Fibroblast of skin of scalp (primary cell): ENCODE data around the gene RFC5.
"Not testable (repeated sequence)": the region's sequence is repeated elsewhere in the genome, so short reads cannot be mapped to it uniquely, and the experiment has no call there.

Experiments used
- DNase-seq: peaks from one replicate; pipeline ENCODE4 v3.0.0-alpha.2; 2013

Gene RFC5

GRCh38 chr12:118053071-118053985 is 36.8 kb downstream of the RFC5 start:
- no peak for DNase-seq

GRCh38 chr12:118055144-118055557 is 38.6 kb downstream of the RFC5 start:
- peak; percentile 46 for DNase-seq

GRCh38 chr12:118055865-118056773 is 39.6 kb downstream of the RFC5 start:
- no peak for DNase-seq

- no peak for DNase-seq
Observed at GRCh38 chr12:118058227-118058626, 41.7 kb downstream of the RFC5 start.

- DNase-seq = no peak
Observed at GRCh38 chr12:118058881-118059280, 42.4 kb downstream of the RFC5 start.

GRCh38 chr12:118059341-118060191 is 43.1 kb downstream of the RFC5 start:
- DNase-seq = peak; percentile 71

GRCh38 chr12:118060301-118061010 is 44.0 kb downstream of the RFC5 start:
- DNase-seq = peak; percentile 45

GRCh38 chr12:118061011-118061872 is 44.7 kb downstream of the RFC5 start, which contains the start of gene WSB2:
Gene WSB2 (minus strand): TSS chr12:118061179. CDS start chr12:118061048, 131 bp downstream.
- DNase-seq = peak; percentile 71

GRCh38 chr12:118061873-118062843 is 45.7 kb downstream of the RFC5 start:
- peak; percentile 67 for DNase-seq

GRCh38 chr12:118063576-118064391 is 47.3 kb downstream of the RFC5 start:
- peak; percentile 56 for DNase-seq

GRCh38 chr12:118064608-118065007 is 48.1 kb downstream of the RFC5 start:
- no peak for DNase-seq

- no peak for DNase-seq
Observed at GRCh38 chr12:118065380-118065779, 48.9 kb downstream of the RFC5 start.

- no peak for DNase-seq
Observed at GRCh38 chr12:118068445-118068844, 51.9 kb downstream of the RFC5 start.

- no peak for DNase-seq
Observed at GRCh38 chr12:118070650-118071049, 54.1 kb downstream of the RFC5 start.

GRCh38 chr12:118073768-118074167 is 57.3 kb downstream of the RFC5 start:
- DNase-seq = no peak

GRCh38 chr12:118081521-118081920 is 65.0 kb downstream of the RFC5 start:
- not testable (repeated sequence) for DNase-seq
